MG63 (cell line): ENCODE measurements around the gene SLFN5. TPM values are rescaled to one million over a fixed set of nuclear protein-coding genes. Genes with fewer than 3 reads are reported as not detected.

Experiments
- DNase-seq: peaks from one replicate; pipeline ENCODE4 v3.0.0-alpha.2; 2020
- H3K27me3 ChIP-seq: fragments of 250-450 bp; sonication (Bioruptor Pico); 2 replicates; pipeline ENCODE4 v1.5.1; 2020; ENCODE audit warnings: mild to moderate bottlenecking, moderate library complexity
- H3K36me3 ChIP-seq: fragments of 250-450 bp; sonication (Bioruptor Pico); 2 replicates; pipeline ENCODE4 v1.5.1; 2020; ENCODE audit warnings: mild to moderate bottlenecking, moderate library complexity
- H3K4me3 ChIP-seq: fragments of 250-450 bp; sonication (Bioruptor Pico); 2 replicates; pipeline ENCODE4 v1.5.1; 2020; ENCODE audit warnings: mild to moderate bottlenecking, moderate library complexity
- H3K9me3 ChIP-seq: fragments of 250-450 bp; sonication (Bioruptor Pico); 2 replicates; pipeline ENCODE4 v1.5.1; 2020; ENCODE audit warnings: mild to moderate bottlenecking, moderate library complexity
- total RNA-seq: library from RNA; depleted of rRNA; stranded (reverse); fragments of >200 nt; shearing (Covaris generic); gene quantifications from 2 replicates; pipeline ENCODE4 v1.2.3, GENCODE V29; 2014; ENCODE audit warnings: low replicate concordance

The SLFN5 gene
- total RNA-seq, 1 experiment from 2014 or later = 4.0 TPM

GRCh38 chr17:35235917-35236316 lies 7.0 kb upstream of the SLFN5 start:
- no peak for DNase-seq

GRCh38 chr17:35236821-35237220 lies 6.1 kb upstream of the SLFN5 start:
- no peaks in the 10 kb centered on the region for H3K9me3 ChIP-seq
- no peaks in the 10 kb centered on the region for H3K27me3 ChIP-seq
- DNase-seq = no peak
- no peaks in the 10 kb centered on the region for H3K36me3 ChIP-seq
- H3K4me3 ChIP-seq = no peak overlapping the region

More at GRCh38 chr17:35235917-35236316, 7.0 kb upstream of the SLFN5 start:
- Histone ChIP-seq H3K27me3 (no peaks in the 10 kb centered on the region), H3K9me3 (no peaks in the 10 kb centered on the region), H3K4me3 (no peak overlapping the region), H3K36me3 (no peaks in the 10 kb centered on the region)

- no peaks in the 10 kb centered on the region for H3K27me3 ChIP-seq
- no peaks in the 10 kb centered on the region for H3K9me3 ChIP-seq
- H3K36me3 ChIP-seq = no peaks in the 10 kb centered on the region
- no peak for DNase-seq
- H3K4me3 ChIP-seq = no peak overlapping the region
Measured at GRCh38 chr17:35238821-35239220, 4.1 kb upstream of the SLFN5 start.

GRCh38 chr17:35239823-35240222 lies 3.0 kb upstream of the SLFN5 start:
- no peaks in the 10 kb centered on the region for H3K27me3 ChIP-seq
- no peak for DNase-seq
- H3K36me3 ChIP-seq = no peaks in the 10 kb centered on the region

GRCh38 chr17:35240861-35241260 lies 2.0 kb upstream of the SLFN5 start:
- no peak for DNase-seq
- Histone ChIP-seq H3K9me3 (no peaks in the 10 kb centered on the region), H3K27me3 (no peaks in the 10 kb centered on the region), H3K36me3 (peaks cover 1% of the 10 kb centered on the region; the same call in 1 of the 2 replicates), H3K4me3 (no peak overlapping the region)

More at GRCh38 chr17:35239823-35240222, 3.0 kb upstream of the SLFN5 start:
- Histone ChIP-seq H3K4me3 (no peak overlapping the region), H3K9me3 (no peaks in the 10 kb centered on the region)

GRCh38 chr17:35241520-35241919 lies 1.4 kb upstream of the SLFN5 start:
- DNase-seq = no peak
- no peaks in the 10 kb centered on the region for H3K27me3 ChIP-seq
- H3K36me3 ChIP-seq = peaks cover 3% of the 10 kb centered on the region; the same call in 1 of the 2 replicates
- H3K9me3 ChIP-seq = no peaks in the 10 kb centered on the region
- H3K4me3 ChIP-seq = no peak overlapping the region; the same call in 1 of the 2 replicates

GRCh38 chr17:35242158-35242804 lies 591 bp upstream of the SLFN5 start:
- Histone ChIP-seq H3K36me3 (peaks cover 7% of the 10 kb centered on the region), H3K27me3 (no peaks in the 10 kb centered on the region), H3K4me3 (peak overlapping the region; percentile 81), H3K9me3 (no peaks in the 10 kb centered on the region)
- DNase-seq = peak; percentile 62

- peak; percentile 71 for DNase-seq
- Histone ChIP-seq H3K36me3 (peaks cover 13% of the 10 kb centered on the region), H3K27me3 (no peaks in the 10 kb centered on the region), H3K4me3 (peak overlapping the region; percentile 81), H3K9me3 (no peaks in the 10 kb centered on the region)
Measured at GRCh38 chr17:35243561-35244340, 879 bp downstream of the SLFN5 start.

- H3K27me3 ChIP-seq = no peaks in the 10 kb centered on the region
- DNase-seq = peak; percentile 82
- H3K4me3 ChIP-seq = peak overlapping the region; percentile 81
- peaks cover 17% of the 10 kb centered on the region for H3K36me3 ChIP-seq
- no peaks in the 10 kb centered on the region for H3K9me3 ChIP-seq
Measured at GRCh38 chr17:35244341-35245195, 1.7 kb downstream of the SLFN5 start.

- Histone ChIP-seq H3K36me3 (peaks cover 18% of the 10 kb centered on the region), H3K27me3 (no peaks in the 10 kb centered on the region), H3K9me3 (no peaks in the 10 kb centered on the region), H3K4me3 (peak overlapping the region; percentile 81)
- peak; percentile 74 for DNase-seq
Measured at GRCh38 chr17:35245196-35245486, 2.3 kb downstream of the SLFN5 start.

- DNase-seq = peak; percentile 16
- Histone ChIP-seq H3K36me3 (peaks cover 8% of the 10 kb centered on the region), H3K27me3 (no peaks in the 10 kb centered on the region), H3K4me3 (no peak overlapping the region), H3K9me3 (peaks cover 7% of the 10 kb centered on the region; the same call in 1 of the 2 replicates)
Measured at GRCh38 chr17:35252651-35253050, 9.8 kb downstream of the SLFN5 start.

GRCh38 chr17:35254107-35254773 lies 11.4 kb downstream of the SLFN5 start:
- DNase-seq = peak; percentile 88
- H3K4me3 ChIP-seq = no peak overlapping the region

GRCh38 chr17:35255316-35255715 lies 12.4 kb downstream of the SLFN5 start:
- peaks cover 7% of the 10 kb centered on the region; the same call in 1 of the 2 replicates for H3K9me3 ChIP-seq
- no peaks in the 10 kb centered on the region for H3K27me3 ChIP-seq
- no peak overlapping the region for H3K4me3 ChIP-seq
- DNase-seq = no peak
- H3K36me3 ChIP-seq = peaks cover 12% of the 10 kb centered on the region

More at GRCh38 chr17:35254107-35254773, 11.4 kb downstream of the SLFN5 start:
- Histone ChIP-seq H3K9me3 (peaks cover 7% of the 10 kb centered on the region; the same call in 1 of the 2 replicates), H3K36me3 (peaks cover 11% of the 10 kb centered on the region), H3K27me3 (no peaks in the 10 kb centered on the region)

- no peak for DNase-seq
- no peaks in the 10 kb centered on the region for H3K27me3 ChIP-seq
- H3K9me3 ChIP-seq = peaks cover 7% of the 10 kb centered on the region; the same call in 1 of the 2 replicates
- peaks cover 17% of the 10 kb centered on the region for H3K36me3 ChIP-seq
- H3K4me3 ChIP-seq = no peak overlapping the region
Measured at GRCh38 chr17:35256629-35257028, 13.8 kb downstream of the SLFN5 start.

GRCh38 chr17:35257208-35257659 lies 14.4 kb downstream of the SLFN5 start:
- peaks cover 17% of the 10 kb centered on the region for H3K36me3 ChIP-seq
- no peaks in the 10 kb centered on the region for H3K27me3 ChIP-seq
- no peak overlapping the region for H3K4me3 ChIP-seq
- DNase-seq = peak; percentile 43
- peaks cover 7% of the 10 kb centered on the region; the same call in 1 of the 2 replicates for H3K9me3 ChIP-seq

GRCh38 chr17:35259001-35259400 lies 16.1 kb downstream of the SLFN5 start:
- H3K9me3 ChIP-seq = peaks cover 7% of the 10 kb centered on the region; the same call in 1 of the 2 replicates
- peaks cover 17% of the 10 kb centered on the region for H3K36me3 ChIP-seq
- no peaks in the 10 kb centered on the region for H3K27me3 ChIP-seq
- no peak for DNase-seq
- H3K4me3 ChIP-seq = no peak overlapping the region
